HepG2 (cell line): ENCODE results near the gene QKI. TPM values are rescaled to one million over a fixed set of nuclear protein-coding genes. Genes with fewer than 3 reads are reported as not detected.

Source experiments
- ATAC-seq: fragments of 200-7000 bp; cut with Tn5 transposase; 3 replicates; pipeline ENCODE4 v1.9.1; 2020; ENCODE audit warnings: mild to moderate bottlenecking, moderate library complexity
- BruUV-seq: library from RNA; stranded (reverse); fragments of 400-500 nt; replicated peaks from 2 replicates; lab custom pipeline; 2021; lab: Mats Ljungman, UMichigan
- CTCF ChIA-PET: fragments of 300-600 bp; formaldehyde crosslinking; extraction: SDS; loops from one replicate; lab custom pipeline; 2021; ENCODE audit warnings: low total read pairs, inconsistent platforms, low intra/inter-chr PET ratio; lab: Yijun Ruan, JAX
- POLR2A ChIA-PET: fragments of 350-600 bp; sonication (Branson Sonifier 250); formaldehyde crosslinking; loops from one replicate; lab custom pipeline; 2020; ENCODE audit warnings: antibody characterized with exemption, inconsistent platforms; lab: Yijun Ruan, JAX
- DNase-seq: peaks from one replicate; pipeline ENCODE4 v3.0.0-alpha.2; 2015; ENCODE audit warnings: low spot score
- FAIRE-seq: peaks from 3 replicates; lab custom pipeline; 2011; peaks lifted over from hg19 to GRCh38; lab: Jason Lieb, UNC
- H2AFZ ChIP-seq: one replicate; pipeline ENCODE4 v1.6.1; 2011; ENCODE audit warnings: low read length, inconsistent platforms
- H3K27ac ChIP-seq: fragments of 300-600 bp; 3 replicates; pipeline ENCODE4 v1.8.0; 2011; ENCODE audit warnings: mixed run types, mild to moderate bottlenecking, mixed read lengths, low read length, inconsistent platforms; ENCODE audit not compliant: insufficient read depth; ENCODE audit errors: extremely low read length
- H3K27me3 ChIP-seq, 2 experiments: fragments of 200-600 bp in 1 of 2; 2 replicates in 1 of 2; 3 replicates in 1 of 2; pipeline versions ENCODE4 v1.6.0 to v1.8.0; 2011; ENCODE audit warnings: low read length in 2 of 2, mild to moderate bottlenecking in 2 of 2, moderate library complexity in 2 of 2, inconsistent platforms in 1 of 2; ENCODE audit not compliant: insufficient read depth in 2 of 2, control insufficient read depth in 1 of 2
- H3K36me3 ChIP-seq, 2 experiments: fragments of 200-600 bp in 1 of 2; replicated peaks in 1 of 2; 2 replicates in 1 of 2; 3 replicates in 1 of 2; pipeline versions ENCODE4 v1.5.1 to v1.8.0; 2011; ENCODE audit warnings: low read length in 2 of 2, inconsistent platforms in 1 of 2; ENCODE audit not compliant: insufficient read depth in 2 of 2, control insufficient read depth in 1 of 2
- H3K4me1 ChIP-seq: 2 replicates; pipeline ENCODE4 v1.5.1; 2012; ENCODE audit warnings: low read length, inconsistent platforms; ENCODE audit not compliant: insufficient read depth
- H3K4me2 ChIP-seq: 2 replicates; pipeline ENCODE4 v1.6.0; 2011; ENCODE audit warnings: low read depth, low read length, inconsistent platforms
- H3K4me3 ChIP-seq, 3 experiments: fragments of 200-600 bp in 1 of 3; sonication (generic), shearing (Covaris generic) in 1 of 3; replicated peaks in 1 of 3; 2 replicates each; pipeline ENCODE4 v1.5.1; 2011 to 2016; ENCODE audit warnings: low read length in 3 of 3, inconsistent platforms in 2 of 3, low read depth in 2 of 3, mild to moderate bottlenecking in 2 of 3, control low read depth in 1 of 3, mixed read lengths in 1 of 3; ENCODE audit not compliant: insufficient read depth in 1 of 3
- H3K79me2 ChIP-seq: one replicate; pipeline ENCODE4 v1.6.1; 2011; ENCODE audit warnings: low read length, inconsistent platforms; ENCODE audit not compliant: insufficient read depth
- H3K9ac ChIP-seq: 2 replicates; pipeline ENCODE4 v1.6.0; 2011; ENCODE audit warnings: mild to moderate bottlenecking, low read depth, low read length, inconsistent platforms; ENCODE audit not compliant: insufficient read depth
- H3K9me3 ChIP-seq: 2 replicates; pipeline ENCODE4 v1.5.1; 2012; ENCODE audit warnings: mild to moderate bottlenecking, low read length
- H4K20me1 ChIP-seq: 2 replicates; pipeline ENCODE4 v1.6.0; 2011; ENCODE audit warnings: inconsistent platforms, mild to moderate bottlenecking, low read length, moderate library complexity; ENCODE audit not compliant: insufficient read depth
- DR1 ChIP-seq: sonication (generic); formaldehyde crosslinking; IDR thresholded peaks from 2 replicates; pipeline ENCODE4 v1.8.0; 2021; ENCODE audit warnings: mild to moderate bottlenecking, missing genetic modification reagents, inconsistent platforms
- TAF1 ChIP-seq: sonication (generic); formaldehyde crosslinking; IDR thresholded peaks from 2 replicates; pipeline ENCODE4 v1.4.0; 2020; ENCODE audit warnings: missing genetic modification reagents
- TOPORS ChIP-seq: sonication (generic); formaldehyde crosslinking; IDR thresholded peaks from 2 replicates; pipeline ENCODE4 v1.8.0; 2023; ENCODE audit warnings: mild to moderate bottlenecking, missing genetic modification reagents
- ZFX ChIP-seq: sonication (generic); formaldehyde crosslinking; IDR thresholded peaks from 2 replicates; pipeline ENCODE4 v1.4.0; 2020; ENCODE audit warnings: mild to moderate bottlenecking, low read depth, missing genetic modification reagents, moderate library complexity
- ZNF749 ChIP-seq: sonication (generic); formaldehyde crosslinking; IDR thresholded peaks from 2 replicates; pipeline ENCODE4 v1.8.0; 2022; ENCODE audit warnings: mild to moderate bottlenecking, missing genetic modification reagents, moderate library complexity, borderline replicate concordance
- WGBS: methylation state at CpG from one replicate; pipeline ENCODE4 v1.1.6; 2017; ENCODE audit warnings: low lambda C conversion rate; 5-methylcytosine and 5-hydroxymethylcytosine counted together
- in situ Hi-C: cut with HindIII; loops from 2 replicates; pipeline ENCODE4 v1.10.0; 2017; ENCODE audit warnings: low pct_unique_long_range_greater_than_20kb; ENCODE audit not compliant: extremely low pct_ligation_motif_present
- intact Hi-C: fragments of 100-400 bp; cut with micrococcal nuclease; formaldehyde crosslinking; loops from one replicate; pipeline ENCODE4 v1.10.0; 2022; ENCODE audit not compliant: unreplicated experiment
- polyA plus RNA-seq, 8 experiments: library from polyadenylated mRNA; depleted of rRNA in 3 of 8; stranded (reverse) in 7 of 8; unstranded in 1 of 8; fragments of >200 nt; fragmentation: Illumina TruSeq in 4 of 8; extraction: Trizol in 4 of 8; gene quantifications; 2 replicates each; pipeline versions ENCODE4 v1.2.1 to v1.2.3, GENCODE V29; 2011 to 2016; ENCODE audit warnings: low read depth in 4 of 8, missing spikeins in 1 of 8, mixed read lengths in 1 of 8; ENCODE audit not compliant: insufficient read depth in 1 of 8
- total RNA-seq, 5 experiments: library from RNA; depleted of rRNA; stranded (reverse); fragments of >200 nt; fragmentation: Illumina TruSeq; extraction: Trizol; gene quantifications; 2 replicates each; pipeline ENCODE4 v1.2.3, GENCODE V29; 2016; ENCODE audit warnings: low read depth in 1 of 5
- TF ChIP-seq, protein P1 (sequence below): sonication (generic); formaldehyde crosslinking; IDR thresholded peaks from 2 replicates; pipeline ENCODE4 v1.5.1; 2020; ENCODE audit warnings: missing genetic modification reagents, mild to moderate bottlenecking, borderline replicate concordance
- TF ChIP-seq, protein P2 (sequence below): sonication (generic); formaldehyde crosslinking; IDR thresholded peaks from 2 replicates; pipeline ENCODE4 v1.8.0; 2022; ENCODE audit warnings: missing genetic modification reagents, mild to moderate bottlenecking, inconsistent platforms, borderline replicate concordance

Gene QKI
- total and polyA plus RNA-seq, 2 of the 13 experiments (the other 11 are each of a cell fraction or from before 2014, with no cell fraction given), result 136 to 137 TPM

DNA sequence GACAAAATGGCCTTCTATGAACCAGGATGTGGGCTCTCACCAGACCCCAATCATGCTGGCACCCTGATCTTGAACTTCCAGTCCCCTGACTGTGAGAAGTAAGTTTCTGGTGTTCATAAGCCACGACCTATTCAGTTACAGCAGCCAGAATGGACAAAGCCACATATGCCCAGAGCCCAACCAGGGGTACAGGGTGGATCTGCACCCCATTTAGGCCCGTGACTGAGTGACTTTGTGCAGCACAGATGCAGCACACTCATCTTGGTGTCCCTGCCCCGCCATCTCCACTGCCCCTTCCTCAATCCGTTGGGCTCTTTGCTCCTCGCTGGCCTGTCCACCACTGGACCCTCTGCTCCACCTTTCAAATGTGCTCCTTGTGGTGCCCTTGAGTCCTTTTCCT, 205.6 kb downstream of the QKI start (continued):
- TF ChIP-seq, protein P1, sequence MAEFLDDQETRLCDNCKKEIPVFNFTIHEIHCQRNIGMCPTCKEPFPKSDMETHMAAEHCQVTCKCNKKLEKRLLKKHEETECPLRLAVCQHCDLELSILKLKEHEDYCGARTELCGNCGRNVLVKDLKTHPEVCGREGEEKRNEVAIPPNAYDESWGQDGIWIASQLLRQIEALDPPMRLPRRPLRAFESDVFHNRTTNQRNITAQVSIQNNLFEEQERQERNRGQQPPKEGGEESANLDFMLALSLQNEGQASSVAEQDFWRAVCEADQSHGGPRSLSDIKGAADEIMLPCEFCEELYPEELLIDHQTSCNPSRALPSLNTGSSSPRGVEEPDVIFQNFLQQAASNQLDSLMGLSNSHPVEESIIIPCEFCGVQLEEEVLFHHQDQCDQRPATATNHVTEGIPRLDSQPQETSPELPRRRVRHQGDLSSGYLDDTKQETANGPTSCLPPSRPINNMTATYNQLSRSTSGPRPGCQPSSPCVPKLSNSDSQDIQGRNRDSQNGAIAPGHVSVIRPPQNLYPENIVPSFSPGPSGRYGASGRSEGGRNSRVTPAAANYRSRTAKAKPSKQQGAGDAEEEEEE, result no peak
- no peak for TF ChIP-seq TOPORS (CRISPR knock-in tag)
- TF ChIP-seq DR1 (CRISPR knock-in tag), result no peak
- no peak for TF ChIP-seq ZNF749
- TF ChIP-seq ZFX (CRISPR knock-in tag), result no peak

DNA sequence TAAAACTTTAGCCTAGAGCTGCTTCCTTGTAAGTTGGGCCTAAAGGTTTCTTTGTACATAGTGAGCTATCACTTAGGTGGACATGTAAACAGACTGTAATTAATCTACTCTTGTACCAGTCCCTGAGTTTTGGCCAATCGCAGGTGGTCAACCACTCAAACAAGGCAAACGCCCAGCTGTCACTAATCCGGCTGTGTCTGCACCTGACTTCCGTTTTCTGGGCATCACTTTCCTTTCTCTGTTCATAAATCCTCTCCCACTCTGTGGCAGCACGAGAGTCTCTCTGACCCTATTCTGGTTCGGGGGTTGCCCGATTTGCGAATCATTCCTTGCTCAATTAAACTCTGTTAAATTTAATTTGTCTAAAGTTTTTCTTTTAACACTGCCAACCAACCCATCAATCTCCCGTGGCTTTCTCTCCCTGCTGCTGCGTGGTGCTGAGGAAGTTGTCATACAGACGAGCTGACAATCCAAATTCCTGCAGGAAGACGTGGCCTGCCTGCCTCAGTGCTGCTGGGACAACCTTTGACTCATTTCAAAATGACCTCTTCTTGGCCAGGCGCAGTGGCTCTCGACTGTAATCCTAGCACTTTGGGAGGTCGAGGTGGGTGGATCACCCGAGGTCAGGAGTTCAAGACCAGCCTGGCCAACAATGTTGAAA, 206.3 kb downstream of the QKI start:
- H3K27ac ChIP-seq, result no peak overlapping the region
- ChIA-PET POLR2A (no interaction called here), CTCF (no interaction called here)
- H3K9me3 ChIP-seq, result no peaks in the 10 kb centered on the region
- H3K79me2 ChIP-seq, result no peaks in the 10 kb centered on the region
- 38% methylated on average over 16 of the region's 16 CpGs for WGBS
- H3K36me3 ChIP-seq, result no peaks in the 10 kb centered on the region
- H4K20me1 ChIP-seq, result no peaks in the 10 kb centered on the region
- in situ Hi-C loops, result no loop called here
- no peak overlapping the region for H3K9ac ChIP-seq
- BruUV-seq, result no TSS peak
- intact Hi-C loops, result no loop called here
- no peak overlapping the region for H3K4me3 ChIP-seq
- TF ChIP-seq, protein P2, sequence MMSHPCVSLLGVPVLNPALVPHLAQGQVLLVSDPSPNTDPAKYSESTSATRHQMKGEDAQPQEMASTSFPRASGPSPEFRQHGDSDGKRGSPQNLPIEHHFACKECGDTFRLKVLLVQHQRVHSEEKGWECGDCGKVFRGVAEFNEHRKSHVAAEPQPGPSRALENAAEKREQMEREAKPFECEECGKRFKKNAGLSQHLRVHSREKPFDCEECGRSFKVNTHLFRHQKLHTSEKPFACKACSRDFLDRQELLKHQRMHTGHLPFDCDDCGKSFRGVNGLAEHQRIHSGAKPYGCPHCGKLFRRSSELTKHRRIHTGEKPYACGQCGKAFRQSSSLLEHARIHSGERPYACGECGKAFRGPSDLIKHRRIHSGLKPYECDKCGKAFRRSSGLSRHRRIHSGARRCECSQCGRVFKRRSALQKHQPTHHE (CRISPR knock-in tag), result no peak
- no peak for TF ChIP-seq TAF1 (CRISPR knock-in tag)
- TF ChIP-seq, all 625 proteins: peak for 0
- Histone ChIP-seq H3K27me3 (peaks cover 0 to 2% of the 10 kb centered on the region in 2 experiments; a peak in 2 of 5 replicates), H2AFZ (no peak overlapping the region), H3K4me1 (no peaks in the 10 kb centered on the region), H3K4me2 (no peak overlapping the region)
- FAIRE-seq (no peak), DNase-seq (no peak), ATAC-seq (no peak)
